HEK293 (cell line): Measurements from ENCODE around the gene ITGA11.

Experiments used
- CTCF ChIA-PET: fragments of 350-600 bp; formaldehyde crosslinking; extraction: SDS; loops from one replicate; lab custom pipeline; 2021; ENCODE audit warnings: antibody characterized with exemption; lab: Yijun Ruan, JAX
- POLR2A ChIA-PET: fragments of 300-600 bp; formaldehyde crosslinking; extraction: SDS; loops from one replicate; lab custom pipeline; 2020; ENCODE audit warnings: antibody characterized with exemption, inconsistent platforms; lab: Yijun Ruan, JAX
- H3K27ac ChIP-seq: fragments of 200-500 bp; sonication (Bioruptor generic); 2 replicates; pipeline ENCODE4 v1.5.1; 2014; ENCODE audit warnings: low read depth, low read length, control low read depth, inconsistent platforms; ENCODE audit errors: extremely low read depth
- H3K36me3 ChIP-seq, 2 experiments: fragments of 200-500 bp in 1 of 2; sonication (Bioruptor generic) in 1 of 2; 1 replicate in 1 of 2; 2 replicates in 1 of 2; pipeline ENCODE4 v1.5.1; 2014 to 2017; ENCODE audit warnings: inconsistent platforms in 2 of 2, low read length in 2 of 2; ENCODE audit not compliant: control insufficient read depth in 2 of 2, insufficient read depth in 1 of 2
- H3K4me1 ChIP-seq: fragments of 200-500 bp; sonication (Bioruptor generic); 2 replicates; pipeline ENCODE4 v1.5.1; 2014; ENCODE audit warnings: mild to moderate bottlenecking, low read length, inconsistent platforms; ENCODE audit not compliant: control insufficient read depth, insufficient read depth
- H3K4me3 ChIP-seq: 2 replicates; pipeline ENCODE4 v1.5.1; 2011; ENCODE audit warnings: low read depth, mild to moderate bottlenecking, control low read depth, low read length, moderate library complexity
- H3K9me3 ChIP-seq: fragments of 200-500 bp; sonication (Bioruptor generic); 2 replicates; pipeline ENCODE4 v1.5.1; 2014; ENCODE audit warnings: low read depth, low read length, inconsistent platforms; ENCODE audit not compliant: control insufficient read depth, insufficient read depth
- GLI2 ChIP-seq: fragments of 450-650 bp; formaldehyde crosslinking; IDR thresholded peaks from 2 replicates; pipeline ENCODE4; 2017; ENCODE audit warnings: missing biosample characterization, missing genetic modification characterization, low read depth, borderline replicate concordance
- KLF9 ChIP-seq: fragments of 450-650 bp; formaldehyde crosslinking; IDR thresholded peaks from 2 replicates; pipeline ENCODE4 v1.5.1; 2016; ENCODE audit warnings: missing biosample characterization, missing genetic modification characterization, low read depth
- SCRT1 ChIP-seq: fragments of 450-650 bp; formaldehyde crosslinking; IDR thresholded peaks from 2 replicates; pipeline ENCODE4 v1.5.1; 2016; ENCODE audit warnings: missing biosample characterization, missing genetic modification characterization, borderline replicate concordance
- ZEB2 ChIP-seq: fragments of 450-650 bp; formaldehyde crosslinking; IDR thresholded peaks from 2 replicates; pipeline ENCODE4 v1.5.1; 2016; ENCODE audit warnings: missing biosample characterization, missing genetic modification characterization
- ZIC2 ChIP-seq: fragments of 450-650 bp; formaldehyde crosslinking; IDR thresholded peaks from 2 replicates; pipeline ENCODE4 v1.5.1; 2016; ENCODE audit warnings: missing biosample characterization, missing genetic modification characterization
- ZNF112 ChIP-seq: fragments of 450-650 bp; formaldehyde crosslinking; IDR thresholded peaks from 2 replicates; pipeline ENCODE4 v1.5.0; 2017; ENCODE audit warnings: missing biosample characterization, missing genetic modification characterization
- ZNF114 ChIP-seq: fragments of 450-650 bp; formaldehyde crosslinking; IDR thresholded peaks from 2 replicates; pipeline ENCODE4 v1.5.0; 2017; ENCODE audit warnings: missing biosample characterization, missing genetic modification characterization
- ZNF221 ChIP-seq: fragments of 450-650 bp; formaldehyde crosslinking; IDR thresholded peaks from 2 replicates; pipeline ENCODE4 v1.5.1; 2017; ENCODE audit warnings: missing biosample characterization, missing genetic modification characterization, borderline replicate concordance
- ZNF366 ChIP-seq: fragments of 450-650 bp; formaldehyde crosslinking; conservative IDR thresholded peaks from 2 replicates; pipeline ENCODE4 v1.5.1; 2016; ENCODE audit warnings: missing biosample characterization, missing genetic modification characterization
- ZNF404 ChIP-seq: fragments of 450-650 bp; formaldehyde crosslinking; IDR thresholded peaks from 2 replicates; pipeline ENCODE4 v1.5.1; 2017; ENCODE audit warnings: missing biosample characterization, missing genetic modification characterization
- ZNF560 ChIP-seq: fragments of 450-650 bp; formaldehyde crosslinking; IDR thresholded peaks from 2 replicates; pipeline ENCODE4 v1.5.1; 2017; ENCODE audit warnings: missing biosample characterization, missing genetic modification characterization, borderline replicate concordance
- ZNF777 ChIP-seq: fragments of 450-650 bp; formaldehyde crosslinking; IDR thresholded peaks from 2 replicates; pipeline ENCODE4 v1.5.1; 2017; ENCODE audit warnings: missing biosample characterization, missing genetic modification characterization, borderline replicate concordance
- TF ChIP-seq, protein P1 (sequence below): fragments of 450-650 bp; formaldehyde crosslinking; IDR thresholded peaks from 2 replicates; pipeline ENCODE4 v1.5.1; 2016; ENCODE audit warnings: missing biosample characterization, missing genetic modification characterization
- TF ChIP-seq, protein P2 (sequence below): fragments of 450-650 bp; formaldehyde crosslinking; IDR thresholded peaks from 2 replicates; pipeline ENCODE4 v1.5.1; 2017; ENCODE audit warnings: missing biosample characterization, missing genetic modification characterization
- TF ChIP-seq, protein P3 (sequence below): fragments of 450-650 bp; formaldehyde crosslinking; IDR thresholded peaks from 2 replicates; pipeline ENCODE4 v1.5.1; 2016; ENCODE audit warnings: missing biosample characterization, missing genetic modification characterization
- TF ChIP-seq, protein P4 (sequence below): fragments of 450-650 bp; IDR thresholded peaks from 2 replicates; pipeline ENCODE4 v1.5.1; 2018; ENCODE audit warnings: missing biosample characterization, missing genetic modification characterization

Gene ITGA11

DNA sequence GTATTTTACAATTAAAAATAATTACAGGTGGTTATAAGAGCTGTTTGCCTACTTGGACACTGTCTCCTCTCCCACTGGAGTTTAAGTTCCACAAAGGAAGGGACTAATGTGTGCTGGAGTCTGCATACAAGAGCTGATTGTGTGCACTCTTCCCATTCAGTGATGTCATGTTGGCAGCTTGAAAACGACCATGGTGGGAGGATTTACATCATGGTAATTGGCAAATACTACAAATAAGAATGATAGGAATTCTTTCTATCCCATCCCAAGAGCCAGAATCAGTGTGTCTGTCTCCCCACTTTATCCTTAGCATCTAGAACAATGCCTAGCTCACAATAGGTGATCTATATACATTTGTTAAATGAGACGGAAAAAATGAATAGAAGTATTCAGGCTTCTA lies 14.1 kb downstream of the ITGA11 start:
- Histone ChIP-seq H3K36me3 (no peaks in the 10 kb centered on the region), H3K4me3 (no peak overlapping the region), H3K9me3 (no peaks in the 10 kb centered on the region), H3K4me1 (peaks cover 5% of the 10 kb centered on the region; the same call in 1 of the 2 replicates), H3K27ac (no peak overlapping the region)
- ChIA-PET POLR2A (interaction anchor here (1.2 kb wide), 1 partner anchor 8 kb away, joined by 3 read pairs; no protein-coding TSS in a partner anchor), CTCF (no interaction called here)
- TF ChIP-seq ZNF112: peak; percentile 53; the same call in 1 of the 2 replicates
- TF ChIP-seq ZEB2 (tag by site-specific recombination): no peak
- TF ChIP-seq, protein P1, sequence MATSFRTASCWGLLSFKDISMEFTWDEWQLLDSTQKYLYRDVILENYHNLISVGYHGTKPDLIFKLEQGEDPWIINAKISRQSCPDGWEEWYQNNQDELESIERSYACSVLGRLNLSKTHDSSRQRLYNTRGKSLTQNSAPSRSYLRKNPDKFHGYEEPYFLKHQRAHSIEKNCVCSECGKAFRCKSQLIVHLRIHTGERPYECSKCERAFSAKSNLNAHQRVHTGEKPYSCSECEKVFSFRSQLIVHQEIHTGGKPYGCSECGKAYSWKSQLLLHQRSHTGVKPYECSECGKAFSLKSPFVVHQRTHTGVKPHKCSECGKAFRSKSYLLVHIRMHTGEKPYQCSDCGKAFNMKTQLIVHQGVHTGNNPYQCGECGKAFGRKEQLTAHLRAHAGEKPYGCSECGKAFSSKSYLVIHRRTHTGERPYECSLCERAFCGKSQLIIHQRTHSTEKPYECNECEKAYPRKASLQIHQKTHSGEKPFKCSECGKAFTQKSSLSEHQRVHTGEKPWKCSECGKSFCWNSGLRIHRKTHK (tag by site-specific recombination): peak; percentile 50; the same call in 1 of the 2 replicates

DNA sequence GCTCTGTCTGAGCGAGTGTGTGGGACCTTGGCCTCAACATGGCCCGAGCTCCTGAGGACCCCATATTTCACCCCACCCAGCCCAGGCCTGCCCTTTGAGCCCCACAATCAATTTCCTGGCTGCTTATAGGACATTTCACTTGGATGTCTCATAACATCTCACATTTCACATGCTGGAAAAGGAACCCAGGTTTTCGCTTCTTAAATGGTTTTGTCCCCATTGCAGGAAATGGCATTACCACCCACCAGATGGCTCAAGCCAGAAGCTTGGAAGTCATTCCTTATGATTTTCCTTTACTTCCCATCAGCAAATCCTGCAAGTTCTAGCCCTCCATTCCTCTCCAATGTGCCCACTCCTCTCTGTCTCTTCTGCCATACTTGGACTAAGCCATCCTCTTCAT lies 14.9 kb downstream of the ITGA11 start:
- Histone ChIP-seq H3K36me3 (no peaks in the 10 kb centered on the region), H3K27ac (no peak overlapping the region), H3K4me1 (peaks cover 5% of the 10 kb centered on the region; the same call in 1 of the 2 replicates), H3K4me3 (no peak overlapping the region)
- ChIA-PET CTCF (interaction anchor here (1.3 kb wide), 1 partner anchor 164 kb away, joined by 4 read pairs; no protein-coding TSS in a partner anchor), POLR2A (interaction anchor here (1.2 kb wide), 1 partner anchor 9 kb away, joined by 3 read pairs; no protein-coding TSS in a partner anchor)
- TF ChIP-seq GLI2 (tag by site-specific recombination) (no peak), ZIC2 (tag by site-specific recombination) (no peak), ZNF366 (tag by site-specific recombination) (no peak), ZNF404 (tag by site-specific recombination) (no peak), SCRT1 (tag by site-specific recombination) (no peak), ZNF560 (tag by site-specific recombination) (no peak), ZNF221 (tag by site-specific recombination) (no peak), ZNF777 (tag by site-specific recombination) (no peak), KLF9 (tag by site-specific recombination) (no peak), ZNF114 (no peak)
- TF ChIP-seq, protein P2, sequence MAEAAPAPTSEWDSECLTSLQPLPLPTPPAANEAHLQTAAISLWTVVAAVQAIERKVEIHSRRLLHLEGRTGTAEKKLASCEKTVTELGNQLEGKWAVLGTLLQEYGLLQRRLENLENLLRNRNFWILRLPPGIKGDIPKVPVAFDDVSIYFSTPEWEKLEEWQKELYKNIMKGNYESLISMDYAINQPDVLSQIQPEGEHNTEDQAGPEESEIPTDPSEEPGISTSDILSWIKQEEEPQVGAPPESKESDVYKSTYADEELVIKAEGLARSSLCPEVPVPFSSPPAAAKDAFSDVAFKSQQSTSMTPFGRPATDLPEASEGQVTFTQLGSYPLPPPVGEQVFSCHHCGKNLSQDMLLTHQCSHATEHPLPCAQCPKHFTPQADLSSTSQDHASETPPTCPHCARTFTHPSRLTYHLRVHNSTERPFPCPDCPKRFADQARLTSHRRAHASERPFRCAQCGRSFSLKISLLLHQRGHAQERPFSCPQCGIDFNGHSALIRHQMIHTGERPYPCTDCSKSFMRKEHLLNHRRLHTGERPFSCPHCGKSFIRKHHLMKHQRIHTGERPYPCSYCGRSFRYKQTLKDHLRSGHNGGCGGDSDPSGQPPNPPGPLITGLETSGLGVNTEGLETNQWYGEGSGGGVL (tag by site-specific recombination): no peak
- TF ChIP-seq, protein P3, sequence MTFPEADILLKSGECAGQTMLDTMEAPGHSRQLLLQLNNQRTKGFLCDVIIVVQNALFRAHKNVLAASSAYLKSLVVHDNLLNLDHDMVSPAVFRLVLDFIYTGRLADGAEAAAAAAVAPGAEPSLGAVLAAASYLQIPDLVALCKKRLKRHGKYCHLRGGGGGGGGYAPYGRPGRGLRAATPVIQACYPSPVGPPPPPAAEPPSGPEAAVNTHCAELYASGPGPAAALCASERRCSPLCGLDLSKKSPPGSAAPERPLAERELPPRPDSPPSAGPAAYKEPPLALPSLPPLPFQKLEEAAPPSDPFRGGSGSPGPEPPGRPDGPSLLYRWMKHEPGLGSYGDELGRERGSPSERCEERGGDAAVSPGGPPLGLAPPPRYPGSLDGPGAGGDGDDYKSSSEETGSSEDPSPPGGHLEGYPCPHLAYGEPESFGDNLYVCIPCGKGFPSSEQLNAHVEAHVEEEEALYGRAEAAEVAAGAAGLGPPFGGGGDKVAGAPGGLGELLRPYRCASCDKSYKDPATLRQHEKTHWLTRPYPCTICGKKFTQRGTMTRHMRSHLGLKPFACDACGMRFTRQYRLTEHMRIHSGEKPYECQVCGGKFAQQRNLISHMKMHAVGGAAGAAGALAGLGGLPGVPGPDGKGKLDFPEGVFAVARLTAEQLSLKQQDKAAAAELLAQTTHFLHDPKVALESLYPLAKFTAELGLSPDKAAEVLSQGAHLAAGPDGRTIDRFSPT (tag by site-specific recombination): no peak
- TF ChIP-seq, protein P4, sequence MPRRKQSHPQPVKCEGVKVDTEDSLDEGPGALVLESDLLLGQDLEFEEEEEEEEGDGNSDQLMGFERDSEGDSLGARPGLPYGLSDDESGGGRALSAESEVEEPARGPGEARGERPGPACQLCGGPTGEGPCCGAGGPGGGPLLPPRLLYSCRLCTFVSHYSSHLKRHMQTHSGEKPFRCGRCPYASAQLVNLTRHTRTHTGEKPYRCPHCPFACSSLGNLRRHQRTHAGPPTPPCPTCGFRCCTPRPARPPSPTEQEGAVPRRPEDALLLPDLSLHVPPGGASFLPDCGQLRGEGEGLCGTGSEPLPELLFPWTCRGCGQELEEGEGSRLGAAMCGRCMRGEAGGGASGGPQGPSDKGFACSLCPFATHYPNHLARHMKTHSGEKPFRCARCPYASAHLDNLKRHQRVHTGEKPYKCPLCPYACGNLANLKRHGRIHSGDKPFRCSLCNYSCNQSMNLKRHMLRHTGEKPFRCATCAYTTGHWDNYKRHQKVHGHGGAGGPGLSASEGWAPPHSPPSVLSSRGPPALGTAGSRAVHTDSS (tag by site-specific recombination): no peak
- TF ChIP-seq, all 188 proteins: peak for 0
- H3K9me3 ChIP-seq: no peaks in the 10 kb centered on the region
